Erythroblast (primary cell): ENCODE measurements around the gene SP140L.
"Not testable (repeated sequence)": the region's sequence is repeated elsewhere in the genome, so short reads cannot be mapped to it uniquely, and the experiment has no call there.

Experiments
- DNase-seq, 2 experiments: peaks; one replicate each; lab custom pipeline; 2025; lab: John Stamatoyannopoulos, UW
- GATA1 ChIP-seq: IDR thresholded peaks from 2 replicates; pipeline ENCODE4 v1.6.1; 2011; ENCODE audit warnings: low read depth, mild to moderate bottlenecking, control low read depth, low read length, moderate library complexity
- POLR2A ChIP-seq: IDR thresholded peaks from 2 replicates; pipeline ENCODE4 v1.6.1; 2011; ENCODE audit warnings: mild to moderate bottlenecking, low read length

SP140L gene

DNA sequence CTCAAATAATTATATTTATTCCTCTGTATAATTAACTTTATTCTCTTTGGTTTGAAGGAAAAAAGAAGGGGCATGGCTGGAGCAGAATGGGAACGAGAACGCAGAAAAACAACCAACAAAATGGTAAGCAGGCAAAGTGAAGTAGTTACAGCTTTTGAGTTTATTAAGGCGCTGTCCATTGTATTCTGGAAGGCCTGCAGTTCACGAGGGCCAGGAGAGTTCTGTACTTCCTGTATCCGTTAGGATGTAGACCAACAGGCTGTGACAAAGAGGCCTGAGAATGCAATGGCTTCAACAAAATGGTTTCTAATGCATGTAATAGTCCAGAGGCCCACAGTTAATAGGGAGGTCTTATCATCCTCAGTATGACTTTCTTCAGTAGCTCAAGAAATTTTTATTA lies 56.5 kb downstream of the SP140L start:
- no peak for DNase-seq
- TF ChIP-seq POLR2A, result no peak
- TF ChIP-seq GATA1, result no peak

DNA sequence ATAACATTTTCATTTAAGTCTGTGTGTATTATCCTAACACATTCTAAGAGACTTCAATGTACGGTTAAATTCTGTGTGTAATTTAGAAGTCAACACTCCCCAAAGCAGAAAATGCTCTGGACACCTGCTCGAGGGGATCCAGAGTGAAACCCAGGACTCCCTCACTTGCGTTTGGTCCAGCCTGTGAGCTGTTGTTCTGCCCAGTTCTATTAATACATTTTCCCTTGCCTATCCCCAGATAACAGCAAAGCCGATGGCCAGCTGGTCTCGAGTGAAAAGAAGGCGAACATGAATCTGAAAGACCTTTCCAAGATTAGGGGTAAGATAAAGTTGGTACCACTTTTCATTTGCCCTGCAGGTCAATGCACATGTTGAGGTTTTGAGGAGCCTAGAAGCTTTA lies 58.0 kb downstream of the SP140L start:
- TF ChIP-seq GATA1, result no peak
- no peak for TF ChIP-seq POLR2A
- no peak for DNase-seq

DNA sequence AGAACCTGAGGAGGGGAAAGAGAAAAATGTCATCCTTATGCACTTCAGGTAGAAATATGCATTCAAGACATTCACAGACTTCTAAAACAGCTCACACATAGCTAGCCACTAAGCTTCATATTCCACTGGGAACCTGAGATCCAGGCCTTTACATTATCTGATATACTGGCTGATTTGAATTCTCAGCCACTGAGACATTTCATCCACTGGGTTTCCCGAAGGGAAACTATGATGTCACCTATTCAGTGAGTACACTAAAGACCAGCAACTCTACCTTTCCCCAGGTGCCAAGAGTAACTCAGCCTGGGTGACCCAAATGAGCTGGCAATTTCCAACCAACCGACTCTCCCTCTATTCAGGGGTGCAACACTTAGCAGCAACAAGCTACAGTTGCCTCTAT lies 67.3 kb downstream of the SP140L start:
- TF ChIP-seq GATA1, result no peak
- TF ChIP-seq POLR2A, result no peak
- DNase-seq, result no peak

DNA sequence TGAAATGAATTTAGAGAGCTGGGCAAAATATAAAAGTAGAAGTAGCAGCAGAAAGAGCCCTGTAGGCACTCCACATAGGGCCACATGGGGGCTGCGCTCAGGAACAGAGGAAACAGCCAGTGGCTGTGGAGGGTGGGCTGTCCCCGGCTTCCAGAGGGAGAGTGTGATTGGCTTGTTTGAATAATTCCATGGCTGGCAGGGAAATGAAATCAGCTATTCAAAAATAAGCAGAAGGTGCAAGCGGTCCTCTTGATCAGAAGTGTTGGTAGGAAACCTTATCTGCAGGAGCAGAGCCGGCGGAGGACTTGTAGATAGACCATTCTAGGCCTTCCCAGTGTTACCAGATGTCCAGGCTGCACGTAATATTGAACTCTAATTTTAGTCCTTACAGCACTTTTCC lies 71.7 kb downstream of the SP140L start:
- DNase-seq, result peak; percentile 84 to 94

DNA sequence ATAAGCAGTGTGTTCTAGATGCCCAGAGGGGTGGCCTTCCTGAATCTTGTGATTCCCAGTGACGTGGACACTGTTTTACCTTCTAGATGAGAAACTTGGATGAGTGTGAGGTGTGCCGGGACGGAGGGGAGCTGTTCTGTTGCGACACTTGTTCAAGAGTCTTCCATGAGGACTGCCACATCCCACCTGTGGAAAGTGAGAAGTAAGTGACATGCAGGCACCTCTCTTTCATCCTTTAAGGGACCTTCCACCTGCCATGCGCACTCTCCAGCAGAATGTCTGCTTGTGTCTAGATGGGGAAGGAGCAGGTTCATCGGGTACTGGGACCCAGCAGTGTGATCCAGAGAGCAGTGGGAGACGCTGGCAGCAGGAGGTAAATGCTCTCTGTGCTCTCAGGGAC lies 73.0 kb downstream of the SP140L start:
- TF ChIP-seq GATA1 (no peak), POLR2A (no peak)
- DNase-seq, result no peak

DNA sequence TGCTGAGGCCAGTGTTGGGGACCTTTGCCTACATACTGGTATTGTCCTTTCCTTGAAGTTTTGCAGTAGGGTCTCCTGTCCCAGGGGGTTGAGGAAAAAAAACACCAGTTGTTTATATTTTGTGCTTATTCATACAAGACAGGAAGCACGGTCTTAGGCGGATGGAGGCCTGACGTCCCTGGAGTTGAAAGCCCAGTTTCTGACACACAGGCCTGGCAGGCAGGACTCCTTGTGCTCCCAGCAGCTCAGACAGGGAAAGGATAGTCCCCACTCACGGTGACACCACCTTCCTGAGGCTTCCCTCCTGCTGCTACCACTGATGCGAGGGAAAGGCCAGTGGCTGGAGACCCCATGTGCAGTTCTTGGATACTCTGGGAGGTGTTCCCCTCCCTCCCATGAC lies 73.5 kb downstream of the SP140L start:
- no peak for TF ChIP-seq GATA1
- no peak for TF ChIP-seq POLR2A
- no peak for DNase-seq

DNA sequence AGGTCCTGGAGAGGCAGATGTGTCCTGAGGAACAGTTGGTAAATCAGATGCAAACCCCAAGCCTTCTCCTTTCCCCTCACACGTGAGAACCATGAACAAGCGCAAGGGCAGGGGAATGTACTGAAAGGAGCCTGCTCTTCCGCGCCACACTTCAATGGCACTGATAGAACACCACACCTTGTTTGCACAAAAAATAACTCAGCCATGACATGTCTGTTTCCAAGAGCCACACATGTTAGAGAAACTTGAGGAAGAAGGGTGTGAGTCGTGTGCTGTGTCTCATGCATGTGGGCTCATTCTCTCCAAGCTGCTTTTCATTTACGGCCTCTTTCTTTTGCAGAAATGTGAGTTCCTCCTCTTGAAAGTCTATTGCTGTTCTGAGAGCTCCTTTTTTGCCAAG lies 74.0 kb downstream of the SP140L start:
- DNase-seq, result not testable (repeated sequence)

DNA sequence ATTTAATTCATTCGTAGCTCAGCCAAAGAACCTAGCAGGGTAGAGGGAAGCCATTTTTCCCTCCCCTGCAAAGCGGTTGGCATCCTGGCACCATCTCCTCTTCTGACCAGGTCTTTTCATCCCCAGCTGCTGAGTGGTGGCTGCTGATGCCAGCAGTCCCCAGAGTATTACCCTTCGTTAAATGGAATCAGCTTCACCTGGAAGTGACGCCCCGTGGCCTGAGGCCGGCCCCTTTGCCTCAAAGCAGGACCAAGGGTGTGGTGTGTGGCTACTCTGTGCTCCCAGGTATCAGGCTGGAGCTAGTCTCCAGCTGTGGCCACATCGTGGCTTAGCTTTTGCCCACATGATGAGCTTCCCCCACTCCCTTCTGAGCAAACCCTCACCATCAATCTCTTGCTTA lies 76.8 kb downstream of the SP140L start:
- DNase-seq, result no peak
- no peak for TF ChIP-seq POLR2A
- TF ChIP-seq GATA1, result no peak

DNA sequence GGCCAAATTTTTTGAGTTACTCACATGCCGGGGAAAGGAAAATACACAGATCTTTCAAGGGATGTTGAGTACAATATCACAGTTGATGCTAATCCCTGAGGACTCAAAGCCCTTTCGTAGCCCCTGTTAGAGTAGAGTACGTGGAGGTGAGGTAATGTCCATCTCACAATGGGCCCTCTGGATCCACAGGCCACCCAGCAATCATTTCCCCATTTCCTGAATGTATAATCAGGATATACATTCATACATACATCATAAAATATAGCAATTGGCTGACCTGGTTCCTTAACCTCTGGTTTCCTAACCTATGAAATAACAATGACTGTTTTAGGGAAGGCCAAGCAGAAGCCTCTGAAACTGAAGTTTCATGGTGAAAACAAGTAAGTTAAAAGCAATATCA lies 78.8 kb downstream of the SP140L start:
- no peak for TF ChIP-seq POLR2A
- TF ChIP-seq GATA1, result no peak

DNA sequence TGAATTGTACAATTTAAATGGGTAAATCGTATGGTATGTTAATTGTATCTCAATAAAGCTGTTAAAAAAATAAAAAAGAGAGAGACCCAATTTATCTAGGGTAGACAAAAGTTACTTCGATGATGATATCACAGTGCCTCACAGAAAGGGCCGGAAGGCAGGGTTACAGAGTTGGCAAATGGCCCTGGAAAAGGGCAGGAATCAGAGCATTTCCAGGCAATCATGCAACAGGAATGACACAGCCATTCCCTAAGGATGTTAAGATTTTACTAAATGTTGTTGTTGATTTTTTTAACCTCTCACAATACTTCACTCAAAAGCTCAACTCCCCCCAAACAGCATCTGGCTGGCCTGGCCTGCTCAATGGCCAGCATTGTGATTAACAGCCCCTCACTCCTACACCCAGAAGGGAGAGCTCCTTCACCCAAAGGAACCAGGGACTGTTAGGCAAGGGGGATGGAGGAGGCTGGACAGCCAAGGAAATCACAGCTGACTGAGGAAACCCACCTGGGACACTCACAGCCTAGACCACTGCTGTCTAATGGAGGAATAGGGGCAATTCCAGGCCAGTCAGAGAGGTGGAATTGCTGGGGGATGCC lies 81.3 kb downstream of the SP140L start:
- no peak for DNase-seq
- TF ChIP-seq GATA1 (no peak), POLR2A (no peak)

More for the DNA sequence above, 78.8 kb downstream of the SP140L start:
- no peak for DNase-seq

DNA sequence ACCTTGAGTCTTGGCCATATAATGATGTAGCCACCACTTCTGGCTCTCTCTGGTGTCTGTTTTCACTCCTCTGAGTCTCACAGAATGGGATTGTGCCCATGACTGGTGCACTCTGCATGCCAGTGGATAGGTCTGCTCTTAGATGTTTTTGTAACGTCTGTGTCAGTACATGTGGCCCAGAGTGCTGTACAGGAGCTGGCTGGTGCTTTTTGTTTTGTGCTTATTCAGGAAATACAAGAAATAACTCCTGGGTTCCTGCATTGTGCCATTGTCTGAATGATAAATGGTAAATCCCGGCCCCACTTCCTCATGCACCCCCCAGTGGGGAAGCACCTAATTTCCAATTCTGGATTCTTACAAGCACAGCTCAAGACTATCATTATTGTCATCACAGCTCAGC lies 82.3 kb downstream of the SP140L start:
- DNase-seq, result not testable (repeated sequence)

DNA sequence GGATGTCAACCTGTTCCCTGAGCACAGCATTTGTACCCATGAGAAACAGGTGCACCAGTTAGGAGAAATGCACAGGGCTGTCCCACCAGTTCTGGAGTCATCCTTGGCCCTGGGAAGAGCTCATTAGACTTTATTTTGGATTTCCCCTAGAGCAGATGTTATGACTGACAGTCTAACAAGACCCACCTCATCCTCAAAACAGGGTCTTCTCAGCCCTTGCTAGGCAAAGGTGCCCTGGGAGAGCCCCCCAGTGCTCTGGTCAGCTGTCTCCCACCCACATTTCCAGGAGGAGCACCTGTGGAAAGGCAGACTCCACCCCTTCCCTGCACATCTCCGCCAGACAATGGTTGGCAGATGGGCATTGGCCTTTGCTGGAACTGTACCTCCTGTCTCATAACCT lies 83.3 kb downstream of the SP140L start:
- TF ChIP-seq GATA1 (no peak), POLR2A (no peak)
- no peak for DNase-seq

DNA sequence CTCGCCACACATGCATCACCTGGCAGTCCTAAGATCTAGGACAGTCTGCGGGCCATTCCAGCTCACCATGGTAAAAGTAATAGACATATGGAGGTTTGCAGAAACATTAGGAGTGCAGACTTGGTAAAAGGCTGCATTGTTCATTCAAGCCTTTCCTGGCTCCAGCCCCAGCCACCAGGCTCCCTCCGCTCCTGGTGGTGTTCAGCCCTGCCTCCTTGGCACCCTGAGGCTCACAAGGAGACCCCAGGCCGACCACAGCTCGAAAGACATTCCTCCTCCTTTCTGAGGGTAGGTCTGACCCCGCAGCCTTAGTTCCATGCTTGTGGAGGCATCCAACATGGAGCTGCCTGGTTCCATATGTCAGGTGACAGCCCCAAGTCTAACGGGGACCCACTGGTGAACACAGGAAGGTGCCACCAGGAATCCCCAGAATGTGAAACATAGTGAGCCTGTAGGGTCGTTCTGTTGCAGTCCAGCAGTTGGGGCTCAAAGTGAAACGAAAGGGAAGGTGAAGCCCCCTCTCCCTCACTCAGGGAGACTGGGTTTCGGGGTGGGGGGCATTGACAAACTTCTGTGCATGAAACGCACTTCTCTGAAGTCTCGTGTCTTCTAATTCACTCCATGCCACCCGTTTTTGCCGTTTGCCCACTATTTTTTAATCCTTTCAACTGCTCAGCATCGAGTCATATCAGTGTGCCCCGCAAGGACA lies 84.0 kb downstream of the SP140L start:
- TF ChIP-seq POLR2A (no peak), GATA1 (no peak)
- DNase-seq, result peak; percentile 50 to 61

DNA sequence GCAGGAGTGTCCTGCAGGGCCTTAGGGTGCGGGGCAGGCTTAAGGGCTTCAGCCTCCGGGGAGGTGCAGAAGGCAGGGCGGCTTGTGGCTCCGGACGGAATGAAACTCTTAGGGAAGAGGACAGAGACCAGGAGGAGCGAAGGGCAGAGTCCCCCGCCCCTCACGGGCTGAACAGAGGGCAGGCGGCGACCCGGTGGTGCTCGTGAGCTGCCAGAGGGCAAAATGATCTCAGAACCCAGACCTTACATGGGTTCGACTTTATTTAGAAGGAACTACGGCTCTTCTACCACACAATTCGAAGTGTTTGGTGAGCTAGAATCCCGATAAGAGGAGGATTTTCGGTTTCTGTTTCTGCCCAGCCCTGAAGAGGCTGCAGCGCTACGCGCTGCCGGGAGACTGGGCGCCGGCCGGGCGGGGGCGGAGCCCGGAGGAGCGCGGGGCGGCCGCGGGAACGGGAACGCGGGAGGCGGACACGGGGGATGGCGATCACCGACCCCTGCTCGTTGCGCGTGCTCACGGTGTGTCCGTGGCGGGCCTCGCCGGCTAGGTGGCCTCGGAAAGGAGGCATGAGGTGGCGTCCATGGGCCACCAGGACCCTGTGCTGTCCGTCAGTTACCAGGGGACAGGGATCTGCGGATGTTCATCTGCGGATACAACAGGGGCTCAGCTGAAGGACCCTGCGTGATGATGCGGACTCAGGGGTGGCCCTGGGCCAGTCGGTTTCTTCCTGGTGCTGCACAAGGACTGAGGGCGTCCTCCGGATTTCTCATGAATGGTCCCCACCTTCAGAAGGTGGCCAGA lies 84.8 kb downstream of the SP140L start:
- TF ChIP-seq POLR2A (peak; percentile 88), GATA1 (no peak)
- DNase-seq, result peak; percentile 85 to 88

DNA sequence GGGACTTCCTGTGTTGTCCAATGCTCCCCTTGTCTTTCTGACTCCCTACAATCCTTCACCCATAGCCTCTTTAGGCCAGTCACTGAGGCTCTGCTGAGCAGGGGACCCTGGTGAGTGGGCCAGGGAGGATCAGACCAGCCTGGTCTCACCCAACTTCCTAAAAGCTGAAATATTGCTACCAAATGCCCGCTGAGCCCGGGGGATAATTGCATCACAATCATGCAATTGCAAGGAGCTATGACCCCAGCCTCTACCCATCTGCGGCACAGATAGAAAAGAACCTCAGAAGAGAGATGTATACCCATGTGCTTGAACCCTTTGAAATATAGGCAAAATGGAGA lies 85.3 kb downstream of the SP140L start:
- peak; percentile 38 to 58 for DNase-seq
- no peak for TF ChIP-seq POLR2A
- TF ChIP-seq GATA1, result no peak
